Peyer's patch (tissue), 4 donors: ENCODE results near the gene MYBBP1A.

Experiments
- CTCF ChIP-seq, 6 experiments: fragments of 450-650 bp in 4 of 6; fragments of 200-600 bp in 2 of 6; sonication (generic) in 1 of 6; IDR thresholded peaks; one replicate each; pipeline ENCODE4 v1.5.1; 2017 to 2019; ENCODE audit warnings: antibody characterized with exemption in 6 of 6, mild to moderate bottlenecking in 3 of 6, moderate library complexity in 1 of 6
- POLR2A ChIP-seq, 2 donors: fragments of 450-650 bp; IDR thresholded peaks; one replicate each; pipeline ENCODE4 v1.5.1; 2017; ENCODE audit warnings: antibody characterized with exemption in 2 of 2, mild to moderate bottlenecking in 2 of 2, moderate library complexity in 2 of 2

GRCh38 chr17:4537451-4538235 lies 17.5 kb downstream of the MYBBP1A start:
- TF ChIP-seq CTCF (IDR thresholded peaks at IDR 0.05): no peak
- no peak for TF ChIP-seq POLR2A (IDR thresholded peaks at IDR 0.05)
